GM18517 (cell line): Measurements from ENCODE around the gene ITPR1.

ENCODE experiments used
- ATAC-seq: cut with Tn5 transposase; IDR thresholded peaks from one replicate; pipeline ENCODE4 v1.9.1; 2021; ENCODE audit warnings: mild to moderate bottlenecking, moderate library complexity; ENCODE audit not compliant: unreplicated experiment

ITPR1 gene

DNA sequence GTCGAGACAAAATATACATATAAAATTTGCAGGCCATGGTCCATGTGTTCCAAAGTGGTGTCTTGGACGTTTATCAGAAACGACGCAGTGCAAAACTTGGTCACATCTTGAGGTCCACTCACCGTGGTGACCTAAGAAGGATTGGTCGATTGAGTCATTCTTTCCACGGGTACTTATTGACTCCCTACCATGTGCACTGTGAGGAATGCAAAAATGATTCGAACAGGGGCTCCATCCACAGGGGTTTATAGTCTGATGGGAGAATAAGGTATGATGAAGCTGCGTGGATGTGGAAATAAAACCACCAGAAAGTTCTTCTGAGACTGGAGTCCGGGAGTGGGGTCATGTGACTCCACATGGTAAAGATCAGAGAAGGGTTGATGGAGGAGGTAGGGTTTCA lies 185.2 kb downstream of the ITPR1 start:
- no peak for ATAC-seq

DNA sequence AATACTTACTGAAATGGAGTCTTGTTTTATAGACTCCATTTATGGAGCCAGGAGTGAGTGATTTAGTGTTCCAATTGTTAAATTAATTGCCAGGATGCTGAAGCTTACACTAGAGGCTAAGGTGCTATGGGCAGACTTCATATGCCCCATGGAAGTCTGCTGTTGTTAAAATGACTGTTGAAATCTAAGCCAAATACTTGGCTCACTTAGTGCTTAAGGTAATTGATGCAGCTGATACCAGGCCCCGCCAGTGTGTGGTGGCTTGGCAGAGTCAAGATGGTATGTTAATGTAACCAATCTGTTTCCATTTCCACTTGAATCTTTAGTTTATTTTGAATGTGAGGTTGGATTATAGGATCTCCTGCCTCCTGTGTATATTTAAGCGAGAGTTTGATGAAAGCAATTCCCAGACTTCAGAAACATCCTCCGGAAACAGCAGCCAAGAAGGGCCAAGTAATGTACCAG lies 187.1 kb downstream of the ITPR1 start:
- no peak for ATAC-seq

DNA sequence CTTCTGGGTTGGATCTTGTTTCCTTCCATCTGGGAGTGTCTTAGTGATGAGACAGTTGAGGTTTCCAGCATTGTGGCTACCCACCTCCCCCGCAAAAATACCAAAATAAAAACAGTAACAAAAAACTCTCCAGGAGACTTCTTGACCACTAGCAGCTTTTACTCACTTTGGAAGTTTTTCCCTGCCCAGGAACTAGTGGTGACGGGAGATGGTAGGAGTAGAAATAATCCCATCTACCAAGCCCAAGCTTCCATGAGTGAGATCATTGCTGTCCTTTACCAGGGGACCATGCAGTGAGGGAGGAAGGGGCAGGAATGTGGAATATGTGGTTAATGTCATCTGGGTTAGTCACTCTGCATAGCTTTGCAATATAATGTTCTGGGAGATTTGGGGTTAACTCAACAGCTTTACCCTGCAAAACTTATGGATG lies 187.7 kb downstream of the ITPR1 start:
- no peak for ATAC-seq

DNA sequence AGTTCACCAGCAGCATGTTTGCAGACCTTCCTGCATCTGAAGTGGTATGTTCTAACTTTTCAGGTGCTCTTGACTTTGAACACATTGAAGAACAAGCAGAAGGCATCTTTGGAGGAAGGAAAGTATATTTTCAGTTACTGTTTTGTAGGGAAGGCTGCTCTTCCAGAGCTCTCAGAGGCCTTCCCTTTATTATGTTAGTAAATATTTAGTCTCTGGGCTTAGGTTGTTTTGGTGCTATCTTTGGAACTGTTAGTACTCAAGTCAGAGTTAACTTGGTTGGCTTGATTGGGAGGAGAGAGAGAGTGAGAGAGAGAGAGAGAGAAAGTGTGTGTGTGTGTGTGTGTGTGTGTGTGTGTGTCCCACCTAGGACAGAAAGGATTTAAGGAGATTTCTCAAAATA lies 188.2 kb downstream of the ITPR1 start:
- ATAC-seq = no peak

DNA sequence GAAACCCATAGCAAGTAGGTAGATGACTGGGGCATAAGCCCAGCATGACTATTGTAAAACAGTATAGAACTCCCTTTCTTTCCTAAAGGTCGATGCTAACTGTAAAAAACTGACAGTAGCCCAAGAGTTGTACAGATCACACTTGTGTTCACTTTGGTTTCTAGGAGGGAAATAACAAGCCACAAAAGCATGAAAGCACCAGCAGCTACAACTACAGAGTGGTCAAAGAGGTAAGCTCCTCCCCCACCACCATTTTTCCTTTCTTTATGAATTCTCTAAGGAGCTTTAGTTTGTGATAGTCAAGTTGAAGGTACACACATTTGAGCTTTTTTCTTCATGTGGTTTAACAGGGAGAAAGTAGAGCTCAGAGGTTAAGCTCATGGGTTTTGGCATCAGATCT lies 191.0 kb downstream of the ITPR1 start:
- ATAC-seq = no peak

DNA sequence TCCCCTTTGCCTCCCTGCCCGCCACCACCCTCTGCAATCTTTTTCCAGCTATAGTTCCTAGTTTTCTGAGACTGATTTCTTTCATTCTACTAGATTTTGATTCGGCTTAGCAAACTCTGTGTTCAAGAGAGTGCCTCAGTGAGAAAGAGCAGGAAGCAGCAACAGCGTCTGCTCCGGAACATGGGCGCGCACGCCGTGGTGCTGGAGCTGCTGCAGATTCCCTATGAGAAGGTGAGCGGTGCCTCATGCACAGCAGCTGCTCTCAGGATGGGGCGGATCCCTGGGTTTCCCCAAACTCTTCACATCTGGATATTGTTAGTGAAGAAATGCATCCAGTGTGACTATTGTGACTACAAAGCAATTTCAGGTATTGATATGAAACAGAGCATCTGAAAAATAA lies 191.8 kb downstream of the ITPR1 start:
- ATAC-seq = no peak

DNA sequence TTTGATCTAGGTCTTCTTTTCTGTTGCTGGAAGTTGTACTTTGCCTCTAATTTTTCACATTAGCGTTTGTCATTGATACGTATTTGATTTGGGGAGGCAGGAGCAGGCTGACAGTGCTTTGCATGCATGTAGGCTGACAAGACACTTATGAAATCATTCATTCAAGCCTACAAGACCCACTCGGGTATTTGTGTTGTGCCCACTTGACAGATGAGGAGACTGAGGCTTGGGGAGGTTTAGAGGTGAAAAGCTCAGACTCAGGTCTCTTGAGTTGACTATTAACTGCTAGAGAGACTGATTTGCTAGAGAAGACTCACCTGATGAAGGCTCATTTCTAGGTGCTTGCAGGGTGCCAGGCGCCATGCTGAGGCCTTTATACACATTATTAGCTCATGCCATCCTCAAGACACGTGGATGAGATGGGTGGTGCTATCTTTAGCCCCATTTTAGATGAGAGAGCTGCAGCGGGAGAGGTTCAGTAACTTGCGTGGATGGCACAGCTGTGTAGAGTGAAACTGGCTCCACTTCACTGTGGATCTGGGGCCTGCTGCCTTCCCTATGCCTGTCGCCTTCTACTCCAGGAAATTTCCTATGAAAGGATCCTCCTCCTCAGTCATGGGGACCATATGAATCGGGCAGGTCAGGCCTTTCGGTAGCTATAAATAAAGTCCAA lies 192.7 kb downstream of the ITPR1 start:
- no peak for ATAC-seq

DNA sequence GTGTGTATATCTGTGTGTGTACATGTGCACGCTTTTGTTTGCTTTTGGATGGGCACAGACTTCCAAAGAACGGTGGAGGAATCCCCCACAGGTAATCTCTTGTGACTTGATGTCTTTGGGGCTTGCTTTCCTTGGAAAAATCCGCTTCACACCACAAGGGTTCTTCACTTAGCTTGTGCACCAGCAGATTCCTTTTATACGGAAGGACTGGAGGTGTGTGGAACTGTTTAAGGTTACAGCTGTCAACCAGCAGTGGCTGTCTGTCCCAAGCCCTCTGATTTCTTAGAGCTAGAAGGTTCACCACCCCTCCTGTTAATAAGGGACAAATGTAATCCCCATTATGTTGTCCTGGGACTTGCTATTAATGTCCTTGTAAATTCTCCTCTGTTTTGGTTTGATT lies 193.5 kb downstream of the ITPR1 start:
- ATAC-seq = no peak

DNA sequence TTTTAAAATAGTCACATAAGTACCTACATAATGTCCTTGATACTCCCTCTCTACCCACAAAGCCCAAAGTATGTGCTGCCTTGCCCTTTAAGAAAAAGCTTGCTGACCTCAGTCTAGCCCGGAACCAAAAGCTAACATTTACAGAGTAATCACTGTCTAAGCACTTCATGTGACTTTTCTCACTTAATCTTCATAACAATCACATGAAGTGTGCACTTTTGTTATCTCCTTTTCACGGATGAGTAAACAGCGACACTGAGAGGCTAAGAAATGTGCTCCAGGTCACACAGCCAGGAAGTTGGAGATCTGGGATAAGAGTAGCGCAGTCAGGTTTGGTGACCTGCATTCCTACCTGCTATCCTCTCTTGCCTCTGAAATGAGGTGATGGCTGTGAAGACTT lies 194.0 kb downstream of the ITPR1 start:
- no peak for ATAC-seq

DNA sequence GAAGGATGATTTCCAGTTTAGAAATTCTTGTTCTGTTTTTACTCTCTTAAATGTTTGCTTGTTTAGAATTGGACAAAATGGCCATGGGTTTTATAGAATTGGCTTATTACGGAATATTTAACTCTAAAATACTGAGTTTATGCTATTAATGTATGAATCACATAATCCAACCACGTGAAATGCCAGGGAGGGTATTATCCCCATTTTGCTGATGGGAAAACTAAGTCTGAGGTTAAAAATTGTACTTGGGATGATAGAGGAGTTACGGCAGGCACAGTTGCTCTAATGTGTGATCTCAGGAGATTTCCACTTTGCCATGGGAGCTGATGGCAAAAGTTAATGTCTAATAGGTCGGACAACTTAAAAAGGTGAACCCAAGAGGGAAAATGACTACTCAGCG lies 194.4 kb downstream of the ITPR1 start:
- ATAC-seq = no peak

DNA sequence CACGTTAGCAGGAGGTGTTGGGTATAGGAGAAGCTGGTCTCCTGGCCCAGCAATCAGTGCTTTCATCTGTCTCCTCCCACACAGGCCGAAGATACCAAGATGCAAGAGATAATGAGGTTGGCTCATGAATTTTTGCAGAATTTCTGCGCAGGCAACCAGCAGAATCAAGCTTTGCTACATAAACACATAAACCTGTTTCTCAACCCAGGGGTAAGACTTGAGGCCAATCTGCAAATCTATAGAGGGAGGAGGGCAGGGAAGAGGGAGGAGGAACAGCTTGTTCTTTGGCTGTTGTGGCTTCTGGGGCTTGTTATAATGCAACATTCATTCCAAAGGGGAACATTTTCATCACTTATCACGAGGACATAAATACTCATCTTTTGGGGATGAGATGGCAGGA lies 195.3 kb downstream of the ITPR1 start:
- no peak for ATAC-seq

DNA sequence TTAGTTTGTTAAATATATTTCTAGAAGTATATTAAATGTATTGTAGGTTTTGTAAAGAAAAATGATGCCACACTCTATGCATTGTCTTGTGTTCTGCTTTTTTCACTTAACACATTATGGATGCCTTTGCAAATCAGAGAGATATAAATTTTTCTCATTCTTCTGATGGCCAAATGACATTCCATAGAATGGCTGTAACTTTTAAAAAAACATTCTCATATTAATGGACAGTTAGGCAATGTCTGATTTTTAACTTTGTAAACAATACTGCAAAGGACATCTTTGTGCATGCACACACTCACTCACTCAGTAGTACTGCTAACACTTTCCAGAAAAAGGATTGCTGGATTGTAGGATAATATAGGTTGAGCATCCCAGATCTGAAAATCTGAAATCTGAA lies 195.9 kb downstream of the ITPR1 start:
- no peak for ATAC-seq

DNA sequence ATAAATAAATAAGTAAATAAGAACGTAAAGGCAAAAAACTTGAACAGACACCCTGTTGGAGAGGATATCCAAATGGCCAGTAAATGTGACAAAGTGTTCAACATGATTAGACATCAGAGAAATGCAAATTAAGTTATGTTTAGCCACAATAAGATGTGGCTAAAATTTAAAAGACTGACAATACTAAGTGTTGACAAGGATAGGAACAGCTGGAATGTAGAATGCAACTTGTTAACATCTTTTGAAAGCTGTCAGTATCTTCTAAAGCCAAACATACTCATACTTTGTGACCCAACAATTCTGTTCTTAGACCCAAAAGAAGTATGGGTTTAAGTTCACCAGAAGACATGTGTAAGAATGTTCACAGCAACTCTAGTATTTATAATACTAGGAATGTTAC lies 197.1 kb downstream of the ITPR1 start:
- ATAC-seq = no peak

DNA sequence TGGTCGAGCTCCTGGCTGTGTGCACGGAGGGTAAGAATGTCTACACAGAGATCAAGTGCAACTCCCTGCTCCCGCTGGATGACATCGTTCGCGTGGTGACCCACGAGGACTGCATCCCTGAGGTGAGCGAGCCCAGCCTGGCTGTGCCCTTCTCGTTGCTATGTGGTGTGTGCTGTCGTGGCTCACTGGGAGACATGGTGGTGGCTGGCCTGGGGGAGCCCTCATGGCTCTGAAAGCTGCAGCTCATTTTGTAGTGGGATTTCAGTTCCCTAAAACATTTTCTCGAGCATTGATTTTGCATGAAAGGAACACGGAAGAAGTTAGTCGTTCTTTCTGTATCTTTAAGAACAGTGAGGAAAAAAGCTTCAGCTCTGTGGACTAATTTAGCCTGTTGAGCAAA lies 200.5 kb downstream of the ITPR1 start:
- no peak for ATAC-seq

DNA sequence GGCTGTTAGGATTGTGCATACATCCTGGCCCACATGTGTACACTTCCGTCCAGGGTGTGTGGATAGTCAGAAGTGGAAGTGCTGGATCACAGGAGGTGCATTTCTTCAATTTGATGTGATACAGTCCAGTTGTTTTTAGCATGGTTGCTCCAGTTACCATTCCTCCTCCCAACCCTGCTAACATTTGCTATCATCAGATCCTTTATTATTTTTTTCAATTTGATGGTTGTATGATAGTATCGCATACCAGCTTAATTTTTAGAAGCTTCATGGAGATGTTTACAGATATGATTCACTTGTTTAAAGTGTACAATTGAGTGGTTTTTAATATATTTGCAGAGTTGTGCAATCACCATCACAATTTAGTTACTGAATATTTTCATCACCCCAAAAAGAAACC lies 202.7 kb downstream of the ITPR1 start:
- ATAC-seq = no peak

DNA sequence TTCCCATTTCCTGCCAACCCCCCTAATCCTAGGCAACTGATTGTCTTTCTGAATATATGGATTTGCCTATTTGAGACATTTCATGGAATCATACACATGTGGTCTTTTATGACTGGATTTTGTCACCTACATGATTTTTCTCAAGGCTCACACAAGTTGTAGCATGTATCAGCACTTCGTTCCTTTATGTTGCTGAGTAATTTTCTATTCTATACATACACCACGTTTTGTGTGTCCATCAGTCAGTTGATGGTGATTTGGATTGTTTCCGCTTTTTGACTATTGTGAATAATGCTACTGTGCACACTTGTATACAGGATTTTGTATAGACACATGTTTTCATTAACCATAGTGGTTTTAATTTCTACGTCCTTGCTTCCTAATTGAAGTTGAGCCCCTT lies 203.1 kb downstream of the ITPR1 start:
- ATAC-seq = no peak

DNA sequence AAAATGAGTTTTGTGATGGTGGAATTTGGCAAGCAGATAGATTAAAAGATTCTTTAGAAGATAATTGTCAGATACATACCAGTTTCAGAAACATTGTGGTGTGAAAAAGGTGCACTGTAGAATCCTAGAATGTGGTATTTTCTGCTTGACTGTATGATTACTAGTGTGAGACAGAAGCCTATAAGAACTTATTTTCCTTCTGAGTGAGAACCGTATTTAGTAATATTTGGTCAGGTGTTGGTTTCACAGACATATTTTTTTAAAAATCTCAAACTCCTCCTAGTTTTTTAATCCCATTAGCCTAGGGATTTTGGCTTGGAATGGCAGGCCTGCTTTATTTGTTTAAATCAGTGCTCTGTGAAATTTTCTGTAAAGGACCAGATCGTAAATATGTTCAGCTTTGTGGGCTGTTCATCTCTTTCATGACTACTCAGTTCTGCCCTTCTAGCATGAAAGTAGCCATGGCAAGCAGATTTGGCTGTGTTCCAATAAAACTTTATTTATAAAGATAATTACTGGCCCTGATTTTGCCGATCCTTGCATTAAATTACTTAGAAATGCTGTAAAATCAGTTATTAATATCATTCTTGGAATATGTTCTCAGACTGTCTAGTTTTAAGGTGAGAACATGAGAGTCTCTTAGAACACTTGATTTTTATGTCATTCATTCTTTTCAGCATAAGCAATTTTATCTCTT lies 205.1 kb downstream of the ITPR1 start:
- no peak for ATAC-seq

DNA sequence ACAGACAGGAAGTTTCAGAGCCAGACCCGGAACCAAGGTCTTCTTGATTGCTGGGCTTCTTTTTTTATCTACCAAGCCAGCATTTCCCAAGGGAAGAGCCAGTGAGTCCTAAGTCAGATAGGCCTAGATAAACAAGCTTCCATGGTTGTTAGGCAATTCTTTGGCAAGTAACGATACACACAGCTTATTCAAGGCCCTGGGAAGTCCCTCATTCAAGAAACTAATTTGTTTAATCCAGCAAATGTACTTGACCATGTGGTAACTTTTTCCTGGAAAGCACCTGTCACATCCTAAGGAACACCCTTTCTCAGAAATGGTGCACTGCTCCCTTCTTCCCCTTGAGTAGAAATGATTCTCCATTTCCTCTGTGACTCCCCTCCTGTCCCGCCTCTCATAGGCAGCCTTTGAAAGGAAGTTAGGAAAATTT lies 209.9 kb downstream of the ITPR1 start:
- ATAC-seq = no peak

DNA sequence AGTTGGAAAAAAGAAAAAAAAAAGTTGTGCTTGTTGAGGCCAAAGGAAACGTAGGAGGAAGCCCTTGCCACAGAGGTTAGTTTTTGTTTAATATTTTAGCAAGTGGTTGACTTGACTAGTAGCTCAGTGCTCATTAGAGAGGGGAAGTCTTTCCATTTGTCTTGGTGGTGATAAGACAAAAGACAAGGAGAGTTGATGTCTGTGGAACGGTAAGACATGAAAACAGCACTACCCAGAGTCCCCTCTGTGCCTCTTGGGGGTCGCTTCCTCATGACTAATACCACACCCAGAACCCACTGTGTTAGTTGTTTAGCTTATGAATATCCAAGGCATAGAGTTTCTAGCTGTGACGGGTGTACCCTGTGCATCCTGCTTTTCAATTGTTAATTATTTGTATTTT lies 211.4 kb downstream of the ITPR1 start:
- ATAC-seq = no peak

DNA sequence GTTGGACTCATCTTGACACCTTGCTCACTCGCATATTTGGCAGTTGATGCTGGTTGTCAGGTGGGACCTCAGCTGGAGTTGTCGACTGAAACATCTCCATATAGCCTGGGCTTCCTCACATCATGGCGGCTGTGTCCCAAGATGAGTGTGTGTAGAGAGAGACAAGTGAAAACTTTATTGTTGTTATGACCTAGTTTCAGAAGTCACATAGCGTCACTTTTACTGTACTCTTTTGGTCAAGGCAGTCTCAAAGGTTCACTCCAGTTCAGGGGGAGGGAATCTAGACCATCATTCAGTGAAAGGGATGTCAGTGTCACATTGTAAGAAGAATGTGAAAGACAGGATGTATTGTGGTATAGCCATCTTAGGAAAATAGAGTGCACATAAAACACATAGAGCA lies 214.2 kb downstream of the ITPR1 start:
- ATAC-seq = no peak

DNA sequence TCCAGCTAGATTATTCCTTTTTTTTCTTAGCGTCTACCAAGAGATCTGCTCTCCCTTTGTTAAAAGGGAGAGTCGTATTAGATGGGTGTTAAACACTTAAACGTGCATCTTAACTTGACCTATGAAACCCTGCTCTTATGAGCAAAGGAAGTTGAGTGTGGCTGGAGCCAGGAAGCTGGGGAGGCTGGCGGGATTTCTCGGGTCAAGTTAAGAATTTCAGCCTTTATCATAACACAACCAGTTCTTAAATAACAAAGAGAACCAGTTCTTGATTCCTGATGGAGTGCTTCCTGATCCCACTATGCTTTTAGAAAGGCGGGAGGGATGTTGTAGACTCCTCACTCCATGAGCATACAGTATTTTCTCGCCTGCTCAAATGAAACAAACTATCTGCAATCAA lies 215.1 kb downstream of the ITPR1 start:
- no peak for ATAC-seq

DNA sequence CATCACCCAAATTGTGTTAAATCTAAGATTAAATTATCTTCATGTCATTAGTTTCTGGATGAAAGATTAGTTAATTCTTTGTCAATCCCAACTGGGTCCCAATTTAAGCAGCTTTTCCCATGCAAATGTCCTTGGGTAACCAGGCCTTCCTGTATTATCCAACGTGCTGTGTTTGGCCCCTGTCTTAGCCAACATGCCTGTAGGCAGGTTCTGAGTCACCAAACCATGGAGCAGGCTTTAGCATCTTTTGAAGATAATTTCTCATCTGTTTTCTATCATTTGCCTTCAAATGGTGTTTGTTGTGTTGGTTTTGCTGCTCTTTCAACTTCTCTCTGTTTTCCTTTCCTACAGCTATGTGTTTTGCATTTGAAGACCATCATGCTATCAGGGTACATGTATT lies 216.2 kb downstream of the ITPR1 start:
- no peak for ATAC-seq

DNA sequence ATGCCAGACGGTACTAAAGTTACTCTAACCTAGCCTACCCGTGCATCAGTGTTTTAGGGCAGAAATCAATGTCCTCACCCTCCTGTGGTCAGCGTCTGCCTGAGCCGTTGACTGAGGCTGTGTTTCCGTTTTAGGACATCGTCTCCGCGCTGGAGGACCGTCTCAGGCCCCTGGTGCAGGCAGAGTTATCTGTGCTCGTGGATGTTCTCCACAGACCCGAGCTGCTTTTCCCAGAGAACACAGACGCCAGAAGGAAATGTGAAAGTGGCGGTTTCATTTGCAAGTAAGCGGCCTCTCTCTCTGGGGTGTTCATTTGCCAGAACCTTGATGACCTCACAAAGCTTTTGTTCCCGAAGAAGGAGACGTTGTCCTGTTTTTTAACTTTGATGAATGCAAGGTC lies 217.0 kb downstream of the ITPR1 start:
- no peak for ATAC-seq
